ENCODE data around the gene PIP4K2B. TPM values are rescaled to one million over a fixed set of nuclear protein-coding genes. Genes with fewer than 3 reads are reported as not detected.
A peak's percentile ranks its signal among the peaks of the same experiment; 100 is the strongest.

Gene PIP4K2B
- 10 to 100 TPM; 58.2 to 64.2 TPM for total RNA-seq
- 10 to 100 TPM; 11.8 to 17.8 (median 16.5) TPM for polyA plus RNA-seq
- total RNA-seq = 85.2 to 168 (median 96.6) reads per million in 6 experiments

DNA sequence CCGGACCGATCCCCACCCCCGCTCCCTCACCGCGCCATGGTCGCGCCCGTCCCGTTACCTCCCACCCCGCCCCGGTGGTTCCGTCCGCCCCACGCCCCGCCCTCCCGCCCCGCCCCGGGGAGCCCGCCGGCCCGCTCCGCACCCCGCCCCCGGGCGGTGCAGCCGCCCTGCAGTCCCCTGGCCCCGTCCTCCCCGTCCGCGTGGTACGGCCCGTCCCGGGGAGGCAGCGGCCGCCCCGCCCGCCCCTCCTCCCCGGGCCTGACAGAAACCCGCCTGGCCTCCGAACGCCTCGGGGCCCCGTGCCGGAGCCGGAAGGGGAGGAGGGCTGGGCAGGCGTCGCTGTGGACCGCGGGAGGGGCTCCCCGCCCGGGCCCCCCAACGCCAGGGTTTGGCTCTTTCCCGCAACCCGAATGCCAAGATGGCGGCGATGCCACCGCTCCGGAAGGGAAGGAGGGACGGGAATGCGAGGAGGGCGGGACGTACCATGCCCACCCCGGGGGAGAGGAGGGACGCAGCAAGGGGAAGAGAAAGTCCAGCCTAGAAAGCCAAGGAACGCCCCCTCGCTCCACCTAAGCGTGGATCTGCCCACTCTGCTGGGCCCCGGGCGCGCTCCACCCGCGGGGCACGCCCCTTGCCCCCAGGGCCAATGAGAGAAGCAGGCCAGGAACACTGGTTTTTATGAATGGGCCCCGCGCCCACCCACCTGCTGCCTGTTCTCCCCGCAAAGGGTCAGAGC lies at the start of gene PIP4K2B:
Gene PIP4K2B (minus strand): TSS at position 56 of the 736 bp plus-strand sequence. CDS start 132 bp downstream, outside the sequence.
- peak within 1 kb of the TSS; percentile 81 to 96 (median 94) for H3K27ac Mint-ChIP-seq

DNA sequence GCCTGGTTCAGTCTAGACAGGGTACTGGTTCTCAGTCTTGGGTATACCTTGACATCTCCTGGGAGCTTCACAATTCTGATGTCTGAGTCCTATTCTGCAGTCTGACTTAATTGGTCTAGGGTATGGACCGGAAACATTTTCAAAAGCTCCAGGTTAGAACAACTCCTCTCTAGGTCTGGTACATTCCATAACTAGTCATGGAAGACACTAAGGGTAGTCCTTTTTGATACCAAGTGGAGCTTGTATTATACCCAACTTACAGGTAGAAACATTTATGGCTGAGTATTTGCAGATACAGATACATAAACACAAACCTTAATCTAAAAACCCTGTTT lies 49.2 kb upstream of the PIP4K2B start:
- peaks cover 27 to 35% (median 33%) of the 10 kb centered on the region in 4 donors for H3K4me1 Mint-ChIP-seq
- no peaks in the 10 kb centered on the region for H3K27me3 Mint-ChIP-seq
- no peaks in the 10 kb centered on the region for H3K9me3 Mint-ChIP-seq
- H3K4me3 Mint-ChIP-seq = no peak overlapping the region
- ATAC-seq = no peak
- H3K36me3 Mint-ChIP-seq = peaks cover 0 to 67% (median 21%) of the 10 kb centered on the region in 3 donors
- H3K27ac Mint-ChIP-seq = no peak overlapping the region
- no peak for DNase-seq
- POLR2A ChIA-PET = interaction anchor here (0.6 to 1.2 kb wide), 4 partner anchors 8 to 144 kb away, joined by 3 to 4 read pairs (median 3); partner anchors contain the start of gene MLLT6

More for the DNA sequence above, at the start of gene PIP4K2B:
- H3K4me1 Mint-ChIP-seq = peaks cover 31 to 43% (median 43%) of the 10 kb centered on the region in 4 donors
- peak within 1 kb of the TSS; percentile 87 to 98 (median 94) for H3K4me3 Mint-ChIP-seq
- POLR2A ChIA-PET = interaction anchor here (0.6 to 2.1 kb wide), 9 partner anchors 20 to 651 kb away, joined by 3 to 10 read pairs (median 5); partner anchors contain the start of genes CWC25, LASP1, MED1 and MLLT6
- ATAC-seq (peak; percentile 76), DNase-seq (peak; percentile 69 to 90 (median 80))
- H3K9me3 Mint-ChIP-seq = no peaks in the 10 kb centered on the region
- H3K27me3 Mint-ChIP-seq = no peaks in the 10 kb centered on the region
- H3K36me3 Mint-ChIP-seq = peaks cover 7 to 54% (median 14%) of the 10 kb centered on the region in 3 donors

DNA sequence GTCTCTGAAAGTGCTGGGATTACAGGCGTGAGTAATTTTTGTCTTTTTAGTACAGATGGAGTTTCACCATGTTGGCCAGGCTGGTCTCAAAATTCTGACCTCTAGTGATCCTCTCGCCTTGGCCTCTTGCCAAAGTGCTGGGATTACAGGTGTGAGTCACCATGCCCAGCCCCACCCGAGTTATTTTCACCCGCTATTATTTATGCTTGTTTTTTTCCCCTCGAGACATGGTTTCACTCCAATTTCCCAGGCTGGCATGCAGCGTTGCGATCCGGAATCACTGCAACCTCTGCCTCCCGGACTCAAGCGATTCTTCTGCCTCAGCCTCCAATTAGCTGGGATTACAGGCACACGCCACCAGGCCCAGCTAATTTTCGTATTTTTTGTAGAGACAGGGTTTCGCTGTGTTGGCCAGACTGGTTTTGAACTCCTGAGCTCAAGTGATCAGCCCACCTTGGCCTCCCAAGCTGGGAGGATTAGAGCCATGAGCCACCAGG lies 45.0 kb upstream of the PIP4K2B start:
- no peak for DNase-seq
- no peak for ATAC-seq
- Mint-ChIP-seq H3K27me3 (no peaks in the 10 kb centered on the region), H3K9me3 (no peaks in the 10 kb centered on the region), H3K36me3 (peaks cover 0 to 28% (median 7%) of the 10 kb centered on the region in 3 donors), H3K4me3 (no peak overlapping the region), H3K4me1 (no peaks in the 10 kb centered on the region), H3K27ac (no peak overlapping the region)
- POLR2A ChIA-PET = interaction anchor here (1.0 kb wide), 2 partner anchors 10 to 24 kb away, joined by 3 read pairs; partner anchors contain the start of gene RPL23

GRCh38 chr17:38825762-38826247 lies 26.4 kb upstream of the PIP4K2B start:
- Mint-ChIP-seq H3K36me3 (peaks cover 0 to 21% (median 2%) of the 10 kb centered on the region in 3 donors), H3K27ac (peak overlapping the region; percentile 97 to 100 (median 100)), H3K27me3 (peaks cover 0 to 6% (median 0%) of the 10 kb centered on the region in 5 donors), H3K4me1 (peaks cover 18 to 38% (median 34%) of the 10 kb centered on the region in 4 donors), H3K4me3 (peak overlapping the region; percentile 93 to 99 (median 97)), H3K9me3 (peaks cover 0 to 4% (median 0%) of the 10 kb centered on the region in 9 donors)
- ATAC-seq = no peak
- DNase-seq = no peak
- POLR2A ChIA-PET = interaction anchor here (0.6 to 4.5 kb wide), 11 partner anchors 9 to 370 kb away, joined by 3 to 60 read pairs (median 5); partner anchors contain the start of genes LASP1, PIP4K2B, PSMB3 and RPL23

DNA sequence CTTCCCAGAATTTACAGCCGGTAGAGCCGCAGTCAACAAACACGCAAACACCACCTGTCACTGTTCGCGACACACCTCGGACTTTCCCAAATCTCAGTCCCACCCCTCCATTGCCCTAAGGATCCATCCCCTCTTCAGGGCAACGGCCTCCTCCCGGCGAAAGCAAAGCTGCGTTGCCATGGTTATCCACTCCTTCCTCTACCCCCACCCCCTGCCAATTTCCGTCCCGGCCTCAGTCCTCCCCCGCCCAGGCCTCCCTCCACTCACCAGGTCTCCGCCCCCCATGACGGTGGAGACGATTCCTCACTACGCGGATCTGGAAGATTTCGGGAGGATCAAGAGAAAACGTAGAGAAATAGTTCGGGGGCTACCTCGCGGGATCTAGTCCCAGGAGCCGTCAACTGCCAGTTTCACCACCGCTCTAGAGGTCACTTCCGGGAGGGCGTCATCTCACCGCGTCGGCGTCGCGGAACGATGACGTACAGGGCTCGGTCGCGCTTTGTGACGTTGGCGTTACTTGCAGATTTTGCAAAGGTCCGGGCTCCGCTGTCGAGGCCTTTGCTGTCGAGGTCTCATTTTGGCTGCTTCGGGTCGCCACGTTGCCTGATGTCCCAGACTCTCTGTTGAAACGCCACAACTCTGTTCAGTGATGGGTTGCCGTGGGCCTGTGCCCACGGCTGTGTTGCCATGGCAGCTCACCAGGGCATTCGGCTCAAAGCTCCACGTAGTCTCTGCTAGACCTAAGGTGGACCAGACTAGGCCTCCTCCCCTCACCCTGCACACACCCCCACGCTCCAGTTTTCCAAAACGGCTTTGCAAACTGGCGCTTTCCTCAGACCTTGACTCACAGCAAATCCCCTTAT lies 25.8 kb upstream of the PIP4K2B start, which contains the start of gene CWC25:
Gene CWC25 (minus strand): TSS at position 423 of the 863 bp plus-strand sequence. CDS start 138 bp downstream, at position 285.
- H3K27ac Mint-ChIP-seq = peak within 1 kb of the TSS; percentile 97 to 100 (median 100)

DNA sequence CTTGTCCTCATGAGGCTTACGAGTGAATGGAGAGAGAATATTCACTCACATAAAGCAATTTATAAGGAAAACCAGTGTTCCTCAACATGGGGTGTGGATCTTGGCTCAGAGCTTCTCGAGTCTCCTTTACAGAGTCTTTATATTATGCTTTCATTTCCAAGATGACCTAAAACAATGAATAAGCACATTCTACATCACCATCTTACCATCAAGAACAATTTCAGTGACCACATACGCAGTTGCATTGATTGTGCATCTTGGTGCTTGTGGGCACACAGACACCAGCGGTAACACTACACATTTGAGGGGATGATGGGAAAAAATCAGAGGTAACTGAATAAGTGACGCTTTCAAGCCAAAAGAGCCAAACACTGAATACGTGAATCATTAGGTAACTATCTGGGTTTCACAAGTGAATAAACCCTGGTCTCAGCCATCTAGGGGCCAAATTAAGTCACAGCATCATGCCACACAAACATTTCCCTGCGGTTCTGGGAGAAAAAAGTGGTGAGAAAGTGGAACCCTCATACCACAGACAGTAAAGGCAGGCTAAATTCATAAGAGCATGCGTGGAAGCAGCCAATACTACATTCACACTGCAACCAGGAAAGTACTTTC lies 16.3 kb upstream of the PIP4K2B start:
- Mint-ChIP-seq H3K27ac (peak overlapping the region in 4 of 10 donors; percentile 27 to 80 (median 38)), H3K36me3 (peaks cover 4 to 78% (median 8%) of the 10 kb centered on the region in 3 donors), H3K4me1 (peaks cover 6 to 16% (median 8%) of the 10 kb centered on the region in 4 donors), H3K9me3 (no peaks in the 10 kb centered on the region), H3K4me3 (no peak overlapping the region), H3K27me3 (no peaks in the 10 kb centered on the region)
- ATAC-seq = peak; percentile 28 to 55
- POLR2A ChIA-PET = interaction anchor here (1.2 kb wide), 1 partner anchor 23 kb away, joined by 3 read pairs; no protein-coding TSS in a partner anchor
- no peak for DNase-seq

More for the DNA sequence above, 25.8 kb upstream of the PIP4K2B start, which contains the start of gene CWC25:
- DNase-seq (peak; percentile 84 to 100 (median 96)), ATAC-seq (peak; percentile 81 to 86)
- Mint-ChIP-seq H3K27me3 (peaks cover 0 to 6% (median 0%) of the 10 kb centered on the region in 5 donors), H3K4me1 (peaks cover 24 to 44% (median 37%) of the 10 kb centered on the region in 4 donors), H3K4me3 (peak within 1 kb of the TSS; percentile 93 to 99 (median 97)), H3K36me3 (peaks cover 0 to 27% (median 5%) of the 10 kb centered on the region in 3 donors), H3K9me3 (peaks cover 0 to 4% (median 0%) of the 10 kb centered on the region in 9 donors)
- POLR2A ChIA-PET = interaction anchor here (0.6 to 4.5 kb wide), 12 partner anchors 9 to 384 kb away, joined by 3 to 60 read pairs (median 4); partner anchors contain the start of genes LASP1, PIP4K2B, PSMB3 and RPL23

DNA sequence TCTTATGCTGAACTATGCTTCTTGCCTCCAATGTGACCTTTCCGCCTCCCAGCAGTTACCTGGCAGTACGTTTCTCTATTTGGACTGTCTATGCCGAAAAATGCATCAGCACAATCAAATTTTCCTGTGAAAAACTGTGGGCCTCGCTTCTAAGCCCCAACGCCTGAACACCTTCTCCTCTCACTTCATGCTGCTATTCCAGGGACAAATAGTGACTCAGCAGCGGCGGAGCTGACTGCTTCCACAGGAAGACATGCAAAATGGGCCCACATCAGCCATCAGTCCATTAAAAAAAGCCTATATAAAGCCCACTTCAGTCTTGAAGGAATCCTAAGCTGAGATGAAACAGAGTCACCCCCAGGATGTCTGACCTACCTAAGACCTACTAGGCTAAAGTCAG lies 10.5 kb upstream of the PIP4K2B start:
- no peak overlapping the region for H3K4me3 Mint-ChIP-seq
- H3K4me1 Mint-ChIP-seq = peaks cover 0 to 5% (median 0%) of the 10 kb centered on the region in 4 donors
- H3K36me3 Mint-ChIP-seq = peaks cover 4 to 93% (median 31%) of the 10 kb centered on the region in 3 donors
- H3K27me3 Mint-ChIP-seq = no peaks in the 10 kb centered on the region
- POLR2A ChIA-PET = interaction anchor here (0.7 to 0.9 kb wide), 2 partner anchors 11 to 112 kb away, joined by 3 to 4 read pairs; no protein-coding TSS in a partner anchor
- H3K9me3 Mint-ChIP-seq = no peaks in the 10 kb centered on the region
- DNase-seq = no peak
- H3K27ac Mint-ChIP-seq = no peak overlapping the region
- no peak for ATAC-seq

DNA sequence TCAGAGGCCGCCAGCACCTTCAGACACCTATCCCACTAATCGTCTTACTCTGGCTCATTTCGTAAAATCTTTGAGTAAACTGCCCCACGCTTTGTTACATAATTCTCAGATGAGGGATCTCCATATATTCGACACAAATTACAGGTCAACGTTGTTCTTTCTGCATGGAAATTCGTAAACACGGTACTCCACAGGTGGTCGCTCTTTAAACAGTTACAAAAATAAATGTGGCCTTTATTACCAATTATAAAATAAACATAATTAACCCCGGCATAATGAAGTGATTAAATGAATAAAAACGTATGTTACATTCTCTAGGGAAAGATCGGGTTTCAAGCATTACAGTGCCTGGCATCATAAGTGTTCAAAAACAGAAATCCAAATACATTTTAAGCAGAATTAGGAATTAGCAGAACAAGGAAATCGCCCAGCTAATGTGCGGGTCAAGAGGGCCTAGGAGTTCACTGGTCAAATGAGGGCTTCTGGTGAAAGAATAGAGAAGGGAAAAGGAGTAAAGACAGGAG lies 943 bp upstream of the PIP4K2B start:
- Mint-ChIP-seq H3K9me3 (no peaks in the 10 kb centered on the region), H3K27me3 (no peaks in the 10 kb centered on the region), H3K27ac (peak overlapping the region; percentile 66 to 96 (median 84)), H3K4me3 (peak overlapping the region; percentile 75 to 97 (median 85)), H3K36me3 (peaks cover 7 to 57% (median 14%) of the 10 kb centered on the region in 3 donors), H3K4me1 (peaks cover 31 to 43% (median 40%) of the 10 kb centered on the region in 4 donors)
- no peak for ATAC-seq
- DNase-seq = no peak
- POLR2A ChIA-PET = interaction anchor here (0.9 kb wide), 1 partner anchor 19 kb away, joined by 5 read pairs; no protein-coding TSS in a partner anchor

DNA sequence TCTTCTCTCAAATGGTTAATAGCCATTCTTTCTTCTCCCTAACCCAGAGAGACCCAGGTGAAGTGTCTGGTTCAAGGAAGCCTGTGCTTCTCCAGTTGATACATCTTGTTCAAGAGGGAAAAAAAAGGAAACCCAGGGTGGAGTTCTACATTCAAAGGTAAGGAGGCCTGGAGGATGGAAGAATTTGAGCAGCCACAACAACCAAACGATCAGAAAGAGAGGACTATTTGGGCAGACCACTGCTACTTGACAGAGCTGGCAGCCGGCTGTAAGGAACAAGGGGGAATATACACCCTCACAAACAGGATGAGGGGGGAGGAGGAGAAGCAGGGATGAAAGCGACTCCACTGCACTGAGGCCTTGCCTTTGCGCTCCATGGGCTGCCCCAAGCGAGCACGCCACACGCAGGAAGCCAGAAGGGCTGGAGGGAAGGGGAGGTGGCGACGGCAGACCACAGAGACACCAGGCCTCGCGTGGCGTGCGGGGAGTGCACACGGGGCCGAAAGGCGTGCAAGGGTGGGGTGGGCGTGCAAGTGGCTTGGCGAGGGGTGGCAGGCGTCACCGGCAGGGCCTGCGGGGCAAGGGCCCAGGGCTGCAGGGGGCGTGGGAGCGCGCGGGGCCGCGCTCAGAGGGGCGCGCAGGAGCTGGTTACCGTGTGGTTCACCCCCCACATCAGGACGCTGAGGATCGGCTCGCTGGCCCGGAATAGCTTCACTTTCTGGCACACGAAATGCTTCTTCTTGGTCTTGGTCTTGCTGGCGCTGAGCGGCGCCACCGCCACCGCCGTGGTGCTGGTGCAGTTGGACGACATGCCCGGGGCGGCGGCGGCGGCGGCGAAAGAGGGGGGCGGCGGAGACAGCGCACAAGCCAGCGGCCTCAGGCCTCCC lies 499 bp downstream of the PIP4K2B start:
- Mint-ChIP-seq H3K27me3 (no peaks in the 10 kb centered on the region), H3K36me3 (peaks cover 7 to 54% (median 10%) of the 10 kb centered on the region in 3 donors), H3K4me3 (peak overlapping the region; percentile 87 to 98 (median 94)), H3K27ac (peak overlapping the region; percentile 81 to 96 (median 94)), H3K9me3 (no peaks in the 10 kb centered on the region), H3K4me1 (peaks cover 32 to 51% (median 47%) of the 10 kb centered on the region in 4 donors)
- DNase-seq (peak in 5 of 10 donors; percentile 29 to 73 (median 47)), ATAC-seq (peak; percentile 48)
- POLR2A ChIA-PET = interaction anchor here (0.5 to 2.1 kb wide), 11 partner anchors 9 to 1178 kb away, joined by 3 to 10 read pairs (median 5); partner anchors contain the start of genes CWC25, LASP1, MED1 and MLLT6

DNA sequence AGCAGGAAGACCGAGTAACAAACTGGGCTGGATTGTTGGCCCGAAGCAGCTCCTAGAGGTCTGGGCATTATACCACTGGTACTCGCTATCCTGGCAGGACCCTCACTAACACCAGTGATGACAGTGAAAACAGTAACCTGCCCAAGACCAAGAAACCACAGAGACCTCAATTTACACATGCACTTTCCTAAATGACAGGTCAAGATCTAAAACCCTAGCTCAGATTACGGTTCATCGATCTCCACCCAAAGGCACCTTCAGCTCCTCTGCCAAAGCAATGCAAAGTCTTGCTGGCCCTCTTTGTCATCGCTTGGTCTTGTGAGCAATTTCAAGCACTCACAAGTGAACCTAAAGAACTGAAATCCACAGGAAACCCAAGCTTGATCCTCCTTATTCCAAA lies 1.5 kb downstream of the PIP4K2B start:
- peak overlapping the region; percentile 81 to 96 (median 94) for H3K27ac Mint-ChIP-seq
- H3K27me3 Mint-ChIP-seq = no peaks in the 10 kb centered on the region
- POLR2A ChIA-PET = interaction anchor here (1.0 to 2.1 kb wide), 4 partner anchors 10 to 93 kb away, joined by 3 to 5 read pairs (median 4); partner anchors contain the start of genes MLLT6 and PSMB3
- H3K9me3 Mint-ChIP-seq = no peaks in the 10 kb centered on the region
- peaks cover 6 to 51% (median 7%) of the 10 kb centered on the region in 3 donors for H3K36me3 Mint-ChIP-seq
- ATAC-seq (no peak), DNase-seq (no peak)
- peaks cover 32 to 56% (median 50%) of the 10 kb centered on the region in 4 donors for H3K4me1 Mint-ChIP-seq
- peak overlapping the region; percentile 87 to 98 (median 94) for H3K4me3 Mint-ChIP-seq

Data from naive thymus-derived CD8-positive, alpha-beta T cell (primary cell).